Measurements from ENCODE around the gene MERTK. TPM values are rescaled to one million over a fixed set of nuclear protein-coding genes. Genes with fewer than 3 reads are reported as not detected.
"Not testable (repeated sequence)": the region's sequence is repeated elsewhere in the genome, so short reads cannot be mapped to it uniquely, and the experiment has no call there.

The MERTK gene
- total and polyA plus RNA-seq, 8 donors: 2.8 to 13.9 (median 5.4) TPM

DNA sequence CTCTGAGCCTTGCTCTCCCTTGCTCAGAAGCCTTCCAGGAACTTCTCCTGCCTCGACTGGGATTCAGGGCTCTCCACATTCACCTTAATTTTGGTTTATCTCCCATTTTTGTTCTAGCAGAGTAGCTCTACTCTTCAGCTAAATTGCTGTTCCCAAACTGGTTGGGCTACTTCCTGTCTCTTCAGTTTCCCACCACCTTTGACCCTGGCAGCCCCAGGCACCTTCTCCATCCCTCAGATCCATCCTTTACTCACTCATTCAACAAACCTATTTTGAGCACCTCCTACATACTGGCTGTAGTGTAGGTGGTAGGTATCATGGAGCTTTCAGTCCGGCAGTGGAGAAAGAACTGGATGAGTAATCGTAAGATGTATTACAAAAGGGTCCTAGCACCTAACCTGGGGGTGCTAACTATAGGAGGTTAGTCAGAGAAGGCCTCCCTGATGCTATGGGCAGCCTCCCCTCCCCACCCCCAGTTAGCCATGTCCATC is 26.3 kb downstream of the MERTK start:
- DNase-seq (no peak), ATAC-seq (no peak), FAIRE-seq (no peak)
- WGBS, 2 donors: 85 to 92% methylated on average over 3 of the region's 3 CpGs
- Histone ChIP-seq H3K4me1 (peaks cover 10 to 13% (median 12%) of the 10 kb centered on the region in 3 donors), H3K4me3 (no peak overlapping the region), H3K36me3 (no peaks in the 10 kb centered on the region), H3K27me3 (no peaks in the 10 kb centered on the region), H3K9me3 (no peaks in the 10 kb centered on the region), H3K27ac (no peak overlapping the region)
- TF ChIP-seq, protein P1, sequence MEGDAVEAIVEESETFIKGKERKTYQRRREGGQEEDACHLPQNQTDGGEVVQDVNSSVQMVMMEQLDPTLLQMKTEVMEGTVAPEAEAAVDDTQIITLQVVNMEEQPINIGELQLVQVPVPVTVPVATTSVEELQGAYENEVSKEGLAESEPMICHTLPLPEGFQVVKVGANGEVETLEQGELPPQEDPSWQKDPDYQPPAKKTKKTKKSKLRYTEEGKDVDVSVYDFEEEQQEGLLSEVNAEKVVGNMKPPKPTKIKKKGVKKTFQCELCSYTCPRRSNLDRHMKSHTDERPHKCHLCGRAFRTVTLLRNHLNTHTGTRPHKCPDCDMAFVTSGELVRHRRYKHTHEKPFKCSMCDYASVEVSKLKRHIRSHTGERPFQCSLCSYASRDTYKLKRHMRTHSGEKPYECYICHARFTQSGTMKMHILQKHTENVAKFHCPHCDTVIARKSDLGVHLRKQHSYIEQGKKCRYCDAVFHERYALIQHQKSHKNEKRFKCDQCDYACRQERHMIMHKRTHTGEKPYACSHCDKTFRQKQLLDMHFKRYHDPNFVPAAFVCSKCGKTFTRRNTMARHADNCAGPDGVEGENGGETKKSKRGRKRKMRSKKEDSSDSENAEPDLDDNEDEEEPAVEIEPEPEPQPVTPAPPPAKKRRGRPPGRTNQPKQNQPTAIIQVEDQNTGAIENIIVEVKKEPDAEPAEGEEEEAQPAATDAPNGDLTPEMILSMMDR (IDR thresholded peaks at IDR 0.05): no peak
- intact Hi-C loops (cut with DNase I): no loop called here

GRCh38 chr2:111927723-111928122 is 29.3 kb downstream of the MERTK start:
- FAIRE-seq: no peak
- no peak for ATAC-seq
- no peak for DNase-seq
- Histone ChIP-seq H3K27me3 (no peaks in the 10 kb centered on the region), H3K9me3 (no peaks in the 10 kb centered on the region), H3K27ac (no peak overlapping the region), H3K4me1 (peaks cover 0 to 3% (median 0%) of the 10 kb centered on the region in 3 donors), H3K4me3 (no peak overlapping the region), H3K36me3 (no peaks in the 10 kb centered on the region)
- intact Hi-C loops (cut with DNase I): no loop called here
- TF ChIP-seq, protein P1 (IDR thresholded peaks at IDR 0.05): no peak
- 65 to 68% methylated on average over 2 of the region's 2 CpGs for WGBS, 2 donors

- Histone ChIP-seq H3K9me3 (no peaks in the 10 kb centered on the region), H3K27me3 (no peaks in the 10 kb centered on the region), H3K27ac (no peak overlapping the region), H3K4me3 (no peak overlapping the region), H3K4me1 (peaks cover 0 to 3% (median 0%) of the 10 kb centered on the region in 3 donors), H3K36me3 (no peaks in the 10 kb centered on the region)
- ATAC-seq (no peak), DNase-seq (no peak), FAIRE-seq (no peak)
- intact Hi-C loops (cut with DNase I): no loop called here
- TF ChIP-seq, protein P1 (IDR thresholded peaks at IDR 0.05): no peak
- 91 to 94% methylated on average over 6 of the region's 6 CpGs for WGBS, 2 donors
Observed at GRCh38 chr2:111930409-111930808, 32.0 kb downstream of the MERTK start.

DNA sequence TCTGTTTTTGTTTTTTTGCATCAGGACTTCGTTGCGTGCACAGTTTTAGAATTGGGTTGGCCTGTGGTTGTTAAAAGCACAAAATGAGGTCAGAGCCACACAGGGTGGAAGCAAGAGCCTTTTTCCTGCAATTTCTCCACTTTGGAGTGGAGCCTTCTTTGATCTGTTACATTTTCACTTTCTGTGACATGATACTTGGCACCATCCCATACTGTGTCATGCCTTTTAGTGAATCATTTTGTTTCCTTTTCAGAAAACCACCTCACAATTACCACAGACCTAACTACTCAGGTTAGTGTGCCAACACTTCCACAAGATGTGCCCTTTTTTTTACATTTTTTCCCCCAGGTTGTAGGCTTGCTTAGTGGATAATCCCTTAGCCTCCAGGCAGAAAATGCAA is 32.5 kb downstream of the MERTK start:
- ATAC-seq (peak in 2 of 4 donors; percentile 51 to 52), DNase-seq (no peak), FAIRE-seq (no peak)
- Histone ChIP-seq H3K4me3 (no peak overlapping the region), H3K27me3 (no peaks in the 10 kb centered on the region), H3K36me3 (no peaks in the 10 kb centered on the region), H3K4me1 (peaks cover 0 to 3% (median 0%) of the 10 kb centered on the region in 3 donors), H3K9me3 (no peaks in the 10 kb centered on the region), H3K27ac (no peak overlapping the region)
- WGBS, 2 donors: 80 to 89% methylated on average over 2 of the region's 2 CpGs
- TF ChIP-seq, protein P1 (IDR thresholded peaks at IDR 0.05): no peak
- intact Hi-C loops (cut with DNase I): no loop called here

GRCh38 chr2:111932841-111933291 is 34.5 kb downstream of the MERTK start:
- TF ChIP-seq, protein P1 (IDR thresholded peaks at IDR 0.05): no peak
- WGBS, 2 donors: 40 to 50% methylated on average over 4 of the region's 4 CpGs
- H3K4me3 ChIP-seq: no peak overlapping the region
- H3K27me3 ChIP-seq: no peaks in the 10 kb centered on the region
- peaks cover 0 to 3% (median 0%) of the 10 kb centered on the region in 3 donors for H3K4me1 ChIP-seq
- FAIRE-seq (no peak), ATAC-seq (no peak), DNase-seq (no peak)
- H3K27ac ChIP-seq: no peak overlapping the region
- intact Hi-C loops (cut with DNase I): no loop called here
- H3K36me3 ChIP-seq: no peaks in the 10 kb centered on the region
- no peaks in the 10 kb centered on the region for H3K9me3 ChIP-seq

DNA sequence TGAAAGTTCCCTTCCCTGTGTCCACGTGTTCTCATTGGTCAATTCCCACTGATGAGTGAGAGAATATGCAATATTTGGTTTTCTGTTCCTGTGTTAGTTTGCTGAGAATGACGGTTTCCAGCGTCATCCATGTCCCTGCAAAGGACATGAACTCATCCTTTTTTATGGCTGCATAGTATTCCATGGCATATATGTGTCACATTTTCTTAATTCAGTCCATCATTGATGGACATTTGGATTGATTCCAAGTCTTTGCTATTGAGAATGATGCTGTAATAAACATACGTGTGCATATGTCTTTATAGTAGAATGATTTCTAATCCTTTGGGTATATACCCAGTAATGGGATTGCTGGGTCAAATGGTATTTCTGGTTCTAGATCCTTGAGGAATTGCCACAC is 35.5 kb downstream of the MERTK start:
- H3K27ac ChIP-seq; FAIRE-seq; H3K4me3 ChIP-seq; ATAC-seq; H3K27me3 ChIP-seq; H3K9me3 ChIP-seq; H3K36me3 ChIP-seq; intact Hi-C loops (cut with DNase I); H3K4me1 ChIP-seq; DNase-seq: not testable (repeated sequence)
- WGBS, 2 donors: 85 to 88% methylated on average over 4 of the region's 4 CpGs

All from pancreas (tissue), 10 donors.